ENCODE results near the gene SPIRE1.
"Not testable (repeated sequence)": the region's sequence is repeated elsewhere in the genome, so short reads cannot be mapped to it uniquely, and the experiment has no call there.

Gene SPIRE1

GRCh38 chr18:12645254-12645653 is 12.7 kb downstream of the SPIRE1 start:
- DNase-seq, result no peak

- not testable (repeated sequence) for DNase-seq
Measured at GRCh38 chr18:12643756-12644155, 14.2 kb downstream of the SPIRE1 start.

GRCh38 chr18:12640881-12641200 is 17.1 kb downstream of the SPIRE1 start:
- DNase-seq, result no peak

- DNase-seq, result no peak
Measured at GRCh38 chr18:12639990-12640880, 17.7 kb downstream of the SPIRE1 start.

GRCh38 chr18:12638644-12639124 is 19.2 kb downstream of the SPIRE1 start:
- DNase-seq, result no peak

- DNase-seq, result no peak
Measured at GRCh38 chr18:12637901-12638643, 19.8 kb downstream of the SPIRE1 start.

- no peak for DNase-seq
Measured at GRCh38 chr18:12637393-12637792, 20.5 kb downstream of the SPIRE1 start.

- no peak for DNase-seq
Measured at GRCh38 chr18:12631831-12632477, 26.0 kb downstream of the SPIRE1 start.

GRCh38 chr18:12630136-12630535 is 27.8 kb downstream of the SPIRE1 start:
- DNase-seq, result no peak

- no peak for DNase-seq
Measured at GRCh38 chr18:12628706-12629702, 28.9 kb downstream of the SPIRE1 start.

GRCh38 chr18:12627199-12627598 is 30.7 kb downstream of the SPIRE1 start:
- not testable (repeated sequence) for DNase-seq

- DNase-seq, result no peak
Measured at GRCh38 chr18:12625241-12625640, 32.7 kb downstream of the SPIRE1 start.

- DNase-seq, result no peak
Measured at GRCh38 chr18:12621742-12622306, 36.1 kb downstream of the SPIRE1 start.

GRCh38 chr18:12615748-12616147 is 42.2 kb downstream of the SPIRE1 start:
- no peak for DNase-seq

GRCh38 chr18:12608301-12608700 is 49.6 kb downstream of the SPIRE1 start:
- no peak for DNase-seq

- no peak for DNase-seq
Measured at GRCh38 chr18:12606592-12607315, 51.2 kb downstream of the SPIRE1 start.

GRCh38 chr18:12604445-12605007 is 53.4 kb downstream of the SPIRE1 start:
- DNase-seq, result no peak

- no peak for DNase-seq
Measured at GRCh38 chr18:12599966-12600365, 57.9 kb downstream of the SPIRE1 start.

- DNase-seq, result no peak
Measured at GRCh38 chr18:12599543-12599942, 58.4 kb downstream of the SPIRE1 start.

GRCh38 chr18:12598181-12598930 is 59.6 kb downstream of the SPIRE1 start:
- DNase-seq, result no peak
